ENCODE data around the gene CHRNB4. TPM values are rescaled to one million over a fixed set of nuclear protein-coding genes. Genes with fewer than 3 reads are reported as not detected.

Gene CHRNB4
- total RNA-seq, 1 donor from 2014 or later = 3.2 TPM

DNA sequence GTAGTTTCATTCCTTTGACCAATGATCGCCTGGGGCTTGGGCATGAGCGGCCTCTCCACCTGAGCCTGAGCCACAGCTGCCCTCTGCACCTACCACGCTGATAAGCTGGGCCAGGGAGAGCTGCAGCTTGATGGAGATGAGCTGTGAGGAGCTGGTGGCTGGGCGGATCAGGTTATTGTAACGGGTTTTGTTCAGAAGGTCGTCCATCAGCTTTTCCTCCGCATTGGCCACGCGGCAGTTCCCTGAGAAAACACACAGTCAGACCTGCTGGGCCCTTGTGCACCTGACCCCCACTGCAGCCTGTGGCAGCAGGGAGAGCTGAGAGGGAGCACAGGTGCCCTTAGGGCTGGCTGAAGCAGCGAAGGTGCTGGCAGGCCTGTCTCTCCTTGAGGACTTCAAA lies 5.7 kb downstream of the CHRNB4 start:
- no peak for DNase-seq (ENCODE audit: low spot score in 2 of 2, unreplicated experiment in 2 of 2)
- H3K4me1 Mint-ChIP-seq = peaks cover 7% of the 10 kb centered on the region
- H3K36me3 Mint-ChIP-seq = peaks cover 18% of the 10 kb centered on the region
- H3K9me3 Mint-ChIP-seq = peaks cover 13% of the 10 kb centered on the region
- TF ChIP-seq, protein P1, sequence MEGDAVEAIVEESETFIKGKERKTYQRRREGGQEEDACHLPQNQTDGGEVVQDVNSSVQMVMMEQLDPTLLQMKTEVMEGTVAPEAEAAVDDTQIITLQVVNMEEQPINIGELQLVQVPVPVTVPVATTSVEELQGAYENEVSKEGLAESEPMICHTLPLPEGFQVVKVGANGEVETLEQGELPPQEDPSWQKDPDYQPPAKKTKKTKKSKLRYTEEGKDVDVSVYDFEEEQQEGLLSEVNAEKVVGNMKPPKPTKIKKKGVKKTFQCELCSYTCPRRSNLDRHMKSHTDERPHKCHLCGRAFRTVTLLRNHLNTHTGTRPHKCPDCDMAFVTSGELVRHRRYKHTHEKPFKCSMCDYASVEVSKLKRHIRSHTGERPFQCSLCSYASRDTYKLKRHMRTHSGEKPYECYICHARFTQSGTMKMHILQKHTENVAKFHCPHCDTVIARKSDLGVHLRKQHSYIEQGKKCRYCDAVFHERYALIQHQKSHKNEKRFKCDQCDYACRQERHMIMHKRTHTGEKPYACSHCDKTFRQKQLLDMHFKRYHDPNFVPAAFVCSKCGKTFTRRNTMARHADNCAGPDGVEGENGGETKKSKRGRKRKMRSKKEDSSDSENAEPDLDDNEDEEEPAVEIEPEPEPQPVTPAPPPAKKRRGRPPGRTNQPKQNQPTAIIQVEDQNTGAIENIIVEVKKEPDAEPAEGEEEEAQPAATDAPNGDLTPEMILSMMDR (IDR thresholded peaks at IDR 0.05; ENCODE audit: unreplicated experiment) = no peak
- no peak overlapping the region for H3K4me3 Mint-ChIP-seq
- no peak overlapping the region for H3K27ac Mint-ChIP-seq
- peaks cover 3% of the 10 kb centered on the region for H3K27me3 Mint-ChIP-seq (ENCODE audit: low read depth)

DNA sequence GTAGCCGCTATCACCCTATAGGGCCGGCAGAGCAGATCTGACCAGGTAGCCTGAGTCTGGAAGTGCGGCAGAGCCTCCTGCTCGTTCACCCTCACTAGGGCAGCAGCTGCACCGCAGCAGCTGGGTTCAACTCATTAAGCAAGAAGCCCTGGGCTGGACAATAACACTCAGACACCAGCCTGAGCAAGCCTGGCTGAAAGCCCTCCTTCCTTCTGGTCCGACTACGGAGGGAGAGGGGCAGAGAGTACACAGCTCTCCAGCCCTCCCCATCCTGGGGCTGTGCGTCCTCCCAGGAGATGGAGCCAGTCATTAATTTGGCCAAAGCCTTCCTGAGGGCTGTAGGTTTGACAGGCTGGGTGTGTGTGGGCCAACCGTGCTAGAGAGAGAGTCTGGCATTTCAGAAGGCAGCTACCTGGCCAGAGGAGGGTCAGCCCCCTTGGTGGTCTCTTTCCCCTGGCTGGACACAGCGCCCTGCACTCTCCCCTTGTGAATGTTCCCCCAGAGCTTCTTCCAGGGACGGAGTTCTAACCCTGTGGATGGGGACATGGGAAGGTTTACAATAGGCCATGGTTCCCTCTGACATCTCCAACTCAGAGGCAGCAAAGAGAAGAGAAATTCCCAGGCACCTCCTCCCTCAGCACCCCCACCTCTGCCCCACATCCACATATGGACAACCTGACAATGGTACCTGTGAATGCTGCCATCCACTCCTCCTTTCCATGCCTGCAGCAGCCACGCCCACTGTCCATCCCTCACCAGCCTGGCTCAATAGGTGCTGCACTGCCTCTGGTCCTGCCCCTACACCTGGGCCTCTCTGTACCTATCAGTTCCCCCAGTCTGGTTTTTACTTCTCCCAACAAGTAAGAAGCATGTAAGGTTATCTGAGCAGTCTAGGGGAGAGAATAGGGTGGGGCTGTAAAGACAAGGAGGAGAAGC lies 6.5 kb downstream of the CHRNB4 start:
- Mint-ChIP-seq H3K4me1 (peaks cover 7% of the 10 kb centered on the region), H3K9me3 (peaks cover 13% of the 10 kb centered on the region), H3K27me3 (ENCODE audit: low read depth) (peaks cover 7% of the 10 kb centered on the region), H3K36me3 (peaks cover 22% of the 10 kb centered on the region), H3K27ac (no peak overlapping the region), H3K4me3 (no peak overlapping the region)
- TF ChIP-seq, protein P1 (IDR thresholded peaks at IDR 0.05; ENCODE audit: unreplicated experiment) = no peak
- no peak for DNase-seq (ENCODE audit: low spot score in 2 of 2, unreplicated experiment in 2 of 2)

DNA sequence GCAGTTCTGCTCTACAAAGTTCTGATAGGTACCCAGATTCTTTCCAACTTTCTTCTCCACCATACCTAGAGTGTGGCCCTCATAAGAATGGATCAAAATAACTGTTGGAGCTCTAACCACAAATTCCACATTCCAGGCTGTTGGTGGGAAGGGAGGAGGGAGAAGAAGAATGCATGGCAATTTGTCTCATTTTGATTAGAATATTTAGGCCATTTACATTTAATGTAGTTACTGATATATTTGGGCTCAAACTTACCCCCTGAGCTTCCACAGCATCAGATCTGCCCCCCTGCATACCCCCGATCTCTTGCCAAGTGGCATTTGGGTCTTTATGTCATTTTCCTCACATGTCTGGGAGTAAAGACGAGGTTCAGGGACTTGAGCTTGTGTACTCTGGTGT lies 7.7 kb downstream of the CHRNB4 start:
- Mint-ChIP-seq H3K36me3 (peaks cover 27% of the 10 kb centered on the region), H3K4me3 (no peak overlapping the region), H3K4me1 (peaks cover 2% of the 10 kb centered on the region), H3K9me3 (peaks cover 13% of the 10 kb centered on the region), H3K27me3 (ENCODE audit: low read depth) (peaks cover 18% of the 10 kb centered on the region), H3K27ac (no peak overlapping the region)
- no peak for DNase-seq (ENCODE audit: low spot score in 2 of 2, unreplicated experiment in 2 of 2)
- TF ChIP-seq, protein P1 (IDR thresholded peaks at IDR 0.05; ENCODE audit: unreplicated experiment) = no peak

DNA sequence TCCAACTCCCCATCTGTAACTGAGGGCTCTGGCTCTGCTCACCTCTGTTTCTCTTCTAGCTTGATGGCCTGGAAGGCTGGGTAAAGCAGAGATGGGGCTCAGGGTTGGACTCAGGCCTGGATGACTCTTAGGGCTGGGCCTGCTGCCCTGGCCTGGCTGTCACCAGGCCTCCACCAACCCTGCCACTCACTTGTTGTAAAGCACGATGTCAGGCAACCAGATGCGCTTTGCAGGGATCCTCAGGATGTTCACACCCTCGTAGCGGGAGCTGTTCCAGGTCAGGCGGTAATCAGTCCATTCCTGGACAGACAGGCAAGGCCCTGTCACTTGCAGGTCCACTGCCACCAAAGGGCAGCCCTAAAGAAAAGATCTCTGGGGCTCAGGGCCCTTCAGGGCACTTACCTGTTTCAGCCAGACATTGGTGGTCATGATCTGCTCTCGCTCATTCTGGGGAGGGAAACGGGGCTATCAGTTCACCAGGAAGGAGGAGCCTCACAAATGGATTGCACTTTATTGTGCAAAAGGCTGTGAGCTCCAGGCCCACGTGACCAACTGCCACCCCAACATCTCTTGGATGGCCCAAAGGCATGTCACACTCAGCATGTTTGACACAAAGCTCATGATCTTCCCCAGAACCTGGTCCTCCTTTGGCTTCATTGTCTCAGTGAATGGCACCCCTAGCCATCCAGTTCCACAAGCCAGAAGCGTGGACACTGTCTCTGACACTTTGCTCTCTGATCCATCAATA lies 9.9 kb downstream of the CHRNB4 start:
- TF ChIP-seq, protein P1 (IDR thresholded peaks at IDR 0.05; ENCODE audit: unreplicated experiment) = no peak
- peaks cover 27% of the 10 kb centered on the region for H3K27me3 Mint-ChIP-seq (ENCODE audit: low read depth)
- no peak overlapping the region for H3K4me3 Mint-ChIP-seq
- no peaks in the 10 kb centered on the region for H3K4me1 Mint-ChIP-seq
- peaks cover 13% of the 10 kb centered on the region for H3K9me3 Mint-ChIP-seq
- H3K36me3 Mint-ChIP-seq = peaks cover 27% of the 10 kb centered on the region
- no peak for DNase-seq (ENCODE audit: low spot score in 2 of 2, unreplicated experiment in 2 of 2)
- H3K27ac Mint-ChIP-seq = no peak overlapping the region

DNA sequence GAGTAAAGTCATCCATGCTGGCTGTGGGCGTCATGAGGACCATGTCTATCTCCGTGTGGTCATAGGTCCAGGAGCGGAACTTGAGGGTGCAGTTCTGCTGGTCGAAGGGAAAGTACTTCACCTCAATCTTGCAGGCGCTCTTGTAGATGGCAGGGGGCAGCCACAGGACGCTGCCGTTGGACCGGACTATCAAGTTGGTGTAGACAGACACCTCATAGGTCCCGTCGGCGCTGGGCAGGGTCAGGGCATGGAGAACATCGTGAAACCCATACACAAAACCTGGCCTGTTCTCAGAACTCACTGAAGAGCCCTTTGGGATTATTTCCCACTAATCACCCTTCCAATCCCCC lies 11.3 kb downstream of the CHRNB4 start:
- Mint-ChIP-seq H3K9me3 (peaks cover 13% of the 10 kb centered on the region), H3K4me3 (no peak overlapping the region), H3K36me3 (peaks cover 27% of the 10 kb centered on the region), H3K4me1 (no peaks in the 10 kb centered on the region), H3K27ac (no peak overlapping the region), H3K27me3 (ENCODE audit: low read depth) (peaks cover 33% of the 10 kb centered on the region)
- TF ChIP-seq, protein P1 (IDR thresholded peaks at IDR 0.05; ENCODE audit: unreplicated experiment) = no peak
- DNase-seq (ENCODE audit: low spot score in 2 of 2, unreplicated experiment in 2 of 2) = no peak

Data from mesothelial cell of epicardium (in vitro differentiated cells).